ENCODE results near the gene CFAP54. TPM values are rescaled to one million over a fixed set of nuclear protein-coding genes. Genes with fewer than 3 reads are reported as not detected.
"Not testable (repeated sequence)": the region's sequence is repeated elsewhere in the genome, so short reads cannot be mapped to it uniquely, and the experiment has no call there.

CFAP54 gene
- polyA plus RNA-seq, 3 donors = not detected

GRCh38 chr12:96457191-96457930 is 32.0 kb upstream of the CFAP54 start:
- no peak overlapping the region for H2AFZ ChIP-seq (ENCODE audit: insufficient read depth, low read depth, low read length, poor library complexity, severe bottlenecking)
- no peak for DNase-seq

DNA sequence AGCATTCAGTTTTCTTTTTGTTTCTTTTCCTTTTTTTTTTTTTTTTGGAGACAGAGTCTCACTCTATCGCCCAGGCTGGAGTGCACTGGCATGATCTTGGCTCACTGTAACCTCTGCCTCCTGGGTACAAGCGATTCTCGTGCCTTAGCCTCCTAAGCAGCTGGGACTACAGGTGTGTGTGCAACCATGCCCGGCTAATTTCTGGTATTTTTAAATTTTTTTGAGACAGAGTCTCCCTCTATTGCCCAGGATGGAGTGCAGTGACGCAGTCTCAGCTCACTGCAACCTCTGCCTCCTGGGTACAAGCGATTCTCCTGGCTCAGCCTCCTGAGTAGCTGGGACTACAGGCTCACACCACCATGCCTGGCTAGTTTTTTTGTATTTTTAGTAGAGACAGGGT is 30.1 kb upstream of the CFAP54 start:
- H3K27ac ChIP-seq (ENCODE audit: low read depth in 1 of 2, low read length in 2 of 2); intact Hi-C loops (cut with micrococcal nuclease); H3K4me3 ChIP-seq (replicated peaks in 1 of 3; ENCODE audit: low read depth in 2 of 3, low read length in 3 of 3); H3K36me3 ChIP-seq (replicated peaks in 1 of 2; ENCODE audit: control insufficient read depth in 1 of 2, insufficient read depth in 2 of 2, low read length in 2 of 2); H2AFZ ChIP-seq (ENCODE audit: insufficient read depth, low read depth, low read length, poor library complexity, severe bottlenecking); H3K27me3 Mint-ChIP-seq (ENCODE audit: low read depth in 3 of 3); DNase-seq; H3K27ac Mint-ChIP-seq; H3K9me3 Mint-ChIP-seq; H3K4me3 Mint-ChIP-seq; H3K79me2 ChIP-seq (ENCODE audit: insufficient read depth, low read length); H3K36me3 Mint-ChIP-seq; H3K4me1 Mint-ChIP-seq; H3K9ac ChIP-seq (ENCODE audit: insufficient read depth, low read length, poor library complexity, severe bottlenecking); H3K27me3 ChIP-seq (ENCODE audit: control insufficient read depth in 2 of 2, insufficient read depth in 2 of 2, low read length in 2 of 2); H4K20me1 ChIP-seq (ENCODE audit: insufficient read depth, low read length); H3K9me3 ChIP-seq (replicated peaks in 1 of 2; ENCODE audit: control insufficient read depth in 1 of 2, insufficient read depth in 1 of 2, low read length in 2 of 2); H3K4me2 ChIP-seq (replicated peaks; ENCODE audit: extremely low read depth, low read length, poor library complexity, severe bottlenecking): not testable (repeated sequence)
- WGBS (ENCODE audit: insufficient coverage) = 95% methylated on average over 3 of the region's 6 CpGs
- peaks cover 12 to 13% of the 10 kb centered on the region in 2 donors for H3K4me1 ChIP-seq (ENCODE audit: control insufficient read depth in 1 of 2, insufficient read depth in 2 of 2, low read length in 2 of 2)

More at GRCh38 chr12:96457191-96457930, 32.0 kb upstream of the CFAP54 start:
- 97% methylated on average over 4 of the region's 4 CpGs for WGBS (ENCODE audit: insufficient coverage)
- Histone ChIP-seq H3K27ac (ENCODE audit: low read depth in 1 of 2, low read length in 2 of 2) (no peak overlapping the region), H3K9me3 (replicated peaks in 1 of 2; ENCODE audit: control insufficient read depth in 1 of 2, insufficient read depth in 1 of 2, low read length in 2 of 2) (no peaks in the 10 kb centered on the region), H3K79me2 (ENCODE audit: insufficient read depth, low read length) (no peaks in the 10 kb centered on the region), H3K4me3 (replicated peaks in 1 of 3; ENCODE audit: low read depth in 2 of 3, low read length in 3 of 3) (no peak overlapping the region), H3K4me1 (ENCODE audit: control insufficient read depth in 1 of 2, insufficient read depth in 2 of 2, low read length in 2 of 2) (peaks cover 12 to 13% of the 10 kb centered on the region in 2 donors), H3K27me3 (ENCODE audit: control insufficient read depth in 2 of 2, insufficient read depth in 2 of 2, low read length in 2 of 2) (no peaks in the 10 kb centered on the region), H3K36me3 (replicated peaks in 1 of 2; ENCODE audit: control insufficient read depth in 1 of 2, insufficient read depth in 2 of 2, low read length in 2 of 2) (no peaks in the 10 kb centered on the region), H4K20me1 (ENCODE audit: insufficient read depth, low read length) (no peaks in the 10 kb centered on the region), H3K9ac (ENCODE audit: insufficient read depth, low read length, poor library complexity, severe bottlenecking) (no peak overlapping the region), H3K4me2 (replicated peaks; ENCODE audit: extremely low read depth, low read length, poor library complexity, severe bottlenecking) (no peak overlapping the region)
- H3K4me3 Mint-ChIP-seq = peak overlapping the region in 1 of 2 donors; percentile 49
- H3K27ac Mint-ChIP-seq = peak overlapping the region in 1 of 7 donors; percentile 26
- intact Hi-C loops (cut with micrococcal nuclease) = no loop called here
- H3K4me1 Mint-ChIP-seq = peaks cover 10% of the 10 kb centered on the region
- no peaks in the 10 kb centered on the region for H3K27me3 Mint-ChIP-seq (ENCODE audit: low read depth in 3 of 3)
- H3K9me3 Mint-ChIP-seq = peaks cover 0 to 1% (median 0%) of the 10 kb centered on the region in 7 donors
- TF ChIP-seq CTCF (IDR thresholded peaks at IDR 0.05) = no peak
- H3K36me3 Mint-ChIP-seq = no peaks in the 10 kb centered on the region

Data from CD14-positive monocyte (primary cell).